Stimulated activated CD4-positive, alpha-beta T cell treated with anti-CD3 and anti-CD28 coated beads, Interleukin-1b, Interleukin-23, amount 100 ng/mL, for 1 hour (primary cell): Measurements from ENCODE around the gene XCR1.
"Not testable (repeated sequence)": the region's sequence is repeated elsewhere in the genome, so short reads cannot be mapped to it uniquely, and the experiment has no call there.

Experiments
- DNase-seq, 2 donors: peaks; one replicate each; pipeline ENCODE4 v3.0.0-alpha.2; 2020; ENCODE audit warnings: low read depth in 2 of 2

XCR1 gene

DNA sequence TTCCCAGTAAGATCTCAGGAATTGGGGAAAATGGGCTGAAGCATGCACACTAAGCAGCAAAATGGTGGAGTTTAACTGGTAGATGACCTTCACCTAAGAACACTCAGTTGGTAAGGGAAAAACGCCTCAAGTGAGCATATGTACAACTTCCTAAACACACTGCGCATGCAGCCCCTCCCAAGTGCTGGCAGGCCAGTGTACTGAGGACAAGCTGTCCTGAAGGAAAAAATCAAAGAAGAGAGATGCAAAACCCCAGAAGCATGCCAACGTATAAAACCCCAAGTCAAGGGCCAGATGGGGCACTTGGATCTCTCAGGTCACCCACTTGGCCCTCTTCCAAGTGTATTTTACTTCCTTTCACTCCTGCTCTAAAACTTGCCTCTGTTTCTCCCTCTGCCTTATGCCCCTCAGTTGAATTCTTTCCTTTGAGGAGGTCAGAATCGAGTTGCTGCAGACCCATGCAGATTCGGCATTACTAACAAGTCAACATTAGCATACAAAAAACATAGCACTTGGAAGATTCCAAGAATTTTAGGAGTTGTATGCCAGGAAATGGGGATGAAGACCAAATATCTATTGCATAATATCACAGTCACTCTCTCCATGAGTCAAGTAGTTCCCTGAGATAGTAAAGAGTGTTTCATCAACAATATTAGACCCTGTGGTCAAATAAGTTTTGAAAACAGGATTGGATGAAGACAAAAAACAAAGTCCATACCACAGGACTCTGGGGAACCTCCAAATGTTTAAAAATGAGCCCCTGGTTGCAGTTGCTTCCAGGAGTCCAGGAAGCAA, 20.8 kb downstream of the XCR1 start:
- DNase-seq, result no peak

DNA sequence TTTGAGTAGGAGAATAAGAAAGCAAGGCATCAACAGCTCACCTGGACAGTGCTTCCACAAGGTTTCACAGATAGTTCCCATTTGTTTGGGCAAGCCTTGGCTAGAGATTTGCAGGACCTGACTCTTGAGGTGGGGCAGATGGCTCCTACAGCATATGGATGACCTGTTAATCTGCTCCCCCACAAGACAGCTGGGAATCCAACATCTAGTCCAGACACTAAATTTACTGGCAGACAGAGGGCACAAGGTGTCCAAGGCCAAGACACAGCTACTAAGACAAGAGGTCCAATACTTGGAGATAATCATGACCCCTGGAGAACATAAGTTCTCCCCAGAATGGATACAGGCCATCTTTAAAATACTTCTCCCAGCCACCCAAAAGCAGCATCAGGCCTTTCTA, 23.6 kb downstream of the XCR1 start:
- not testable (repeated sequence) for DNase-seq

DNA sequence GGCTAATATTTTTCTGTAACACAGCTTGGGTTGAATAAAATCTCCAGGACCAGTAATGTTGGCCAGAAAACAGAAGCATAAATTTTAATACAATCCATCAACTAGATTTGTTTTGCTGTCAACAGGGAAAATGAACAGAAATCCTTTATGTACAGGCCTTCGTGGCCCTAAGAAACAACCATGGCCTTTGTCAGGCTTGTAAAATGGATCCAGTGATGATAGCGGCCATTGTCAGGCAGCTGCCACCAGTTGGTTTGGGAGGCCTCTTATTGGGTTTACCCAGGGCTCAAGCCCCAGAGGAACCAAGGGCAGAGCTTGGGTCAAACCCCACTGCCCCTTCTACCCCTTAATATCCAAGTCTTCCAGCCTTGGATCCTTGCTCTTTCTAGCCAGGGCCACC, 26.1 kb downstream of the XCR1 start:
- no peak for DNase-seq

DNA sequence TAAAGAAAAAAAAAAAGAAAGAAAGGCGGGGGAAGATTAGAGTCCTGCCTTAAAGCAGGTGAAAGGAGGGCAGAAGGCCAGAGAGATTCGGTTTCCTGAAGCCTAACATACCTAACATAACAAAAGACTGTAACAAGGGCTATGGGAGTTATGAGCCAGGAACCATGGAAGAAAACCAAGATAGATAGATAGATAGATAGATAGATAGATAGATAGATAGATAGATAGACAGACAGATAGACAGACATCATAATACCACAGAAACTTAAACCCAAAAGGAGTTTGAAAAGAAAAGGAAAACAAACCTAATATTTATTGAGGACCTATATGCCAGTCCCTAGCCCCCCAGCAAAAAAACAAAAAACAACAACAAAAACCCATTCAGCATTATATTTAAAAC, 29.3 kb downstream of the XCR1 start:
- DNase-seq, result no peak

DNA sequence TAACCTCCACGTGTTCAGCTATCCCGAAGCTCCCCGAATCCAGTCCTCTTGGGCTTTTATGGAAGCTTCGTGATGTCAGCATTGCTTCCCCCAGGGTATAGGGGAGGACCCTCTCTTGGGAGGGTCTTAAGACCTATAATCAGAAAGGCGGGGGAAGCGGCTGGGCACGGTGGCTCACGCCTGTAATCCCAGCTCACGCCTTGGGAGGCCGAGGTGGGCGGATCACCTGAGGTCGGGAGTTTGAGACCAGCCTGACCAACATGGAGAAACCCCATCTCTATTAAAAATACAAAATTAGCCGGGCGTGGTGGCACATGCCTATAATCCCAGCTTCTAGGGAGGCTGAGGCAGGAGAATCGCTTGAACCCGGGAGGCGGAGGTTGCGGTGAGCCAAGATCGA, 29.8 kb downstream of the XCR1 start:
- not testable (repeated sequence) for DNase-seq

DNA sequence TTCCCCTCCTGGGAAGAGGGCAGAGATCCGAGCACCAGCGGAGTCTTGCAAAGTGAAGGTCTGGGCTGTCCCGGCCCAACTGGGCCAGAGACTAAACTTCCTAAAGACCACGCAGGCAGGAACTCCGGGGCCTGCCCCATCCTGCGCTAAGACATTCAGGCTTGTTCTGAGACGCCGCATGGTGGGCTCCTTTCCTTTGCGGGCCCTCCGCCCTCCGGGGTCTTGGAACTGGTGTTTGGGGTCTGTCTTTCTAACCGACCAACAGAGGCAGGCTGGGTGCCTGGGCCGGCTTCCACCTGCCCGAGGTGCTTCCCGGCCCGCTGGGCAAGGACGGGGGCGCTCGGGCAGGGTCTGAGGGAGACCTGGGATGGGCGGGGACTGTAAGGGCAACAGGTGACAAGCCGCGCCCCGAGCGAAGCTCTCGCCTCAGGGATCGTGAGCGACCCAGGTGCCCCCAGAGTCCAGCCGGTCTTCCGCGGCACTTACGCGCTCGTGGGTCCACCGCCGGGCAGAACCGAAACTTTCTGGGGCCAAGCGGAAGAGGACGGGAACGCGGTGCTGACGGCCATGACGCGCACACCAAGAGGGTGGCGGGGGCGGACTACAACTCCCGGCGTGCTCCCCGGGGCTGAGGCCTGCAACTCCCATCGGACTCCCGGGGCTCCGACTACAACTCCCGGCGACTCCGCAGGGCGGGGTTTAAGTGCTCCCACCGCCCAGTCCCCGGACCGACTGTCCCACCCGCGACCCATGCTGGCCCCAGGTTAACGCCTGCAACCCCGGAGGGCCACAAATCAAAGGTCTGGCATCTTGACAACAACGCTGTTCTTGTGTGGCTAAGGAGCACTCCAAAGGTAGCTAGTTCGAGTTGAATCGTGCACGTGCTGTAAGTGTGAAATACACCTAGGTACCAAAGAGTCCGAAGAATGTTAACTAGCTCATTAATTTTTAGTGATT, 31.8 kb downstream of the XCR1 start, which contains the start of gene FYCO1:
Gene FYCO1 (minus strand): TSS at position 589 of the 957 bp plus-strand sequence. CDS start 10,914 bp downstream, outside the sequence.
- peak; percentile 66 to 80 for DNase-seq

DNA sequence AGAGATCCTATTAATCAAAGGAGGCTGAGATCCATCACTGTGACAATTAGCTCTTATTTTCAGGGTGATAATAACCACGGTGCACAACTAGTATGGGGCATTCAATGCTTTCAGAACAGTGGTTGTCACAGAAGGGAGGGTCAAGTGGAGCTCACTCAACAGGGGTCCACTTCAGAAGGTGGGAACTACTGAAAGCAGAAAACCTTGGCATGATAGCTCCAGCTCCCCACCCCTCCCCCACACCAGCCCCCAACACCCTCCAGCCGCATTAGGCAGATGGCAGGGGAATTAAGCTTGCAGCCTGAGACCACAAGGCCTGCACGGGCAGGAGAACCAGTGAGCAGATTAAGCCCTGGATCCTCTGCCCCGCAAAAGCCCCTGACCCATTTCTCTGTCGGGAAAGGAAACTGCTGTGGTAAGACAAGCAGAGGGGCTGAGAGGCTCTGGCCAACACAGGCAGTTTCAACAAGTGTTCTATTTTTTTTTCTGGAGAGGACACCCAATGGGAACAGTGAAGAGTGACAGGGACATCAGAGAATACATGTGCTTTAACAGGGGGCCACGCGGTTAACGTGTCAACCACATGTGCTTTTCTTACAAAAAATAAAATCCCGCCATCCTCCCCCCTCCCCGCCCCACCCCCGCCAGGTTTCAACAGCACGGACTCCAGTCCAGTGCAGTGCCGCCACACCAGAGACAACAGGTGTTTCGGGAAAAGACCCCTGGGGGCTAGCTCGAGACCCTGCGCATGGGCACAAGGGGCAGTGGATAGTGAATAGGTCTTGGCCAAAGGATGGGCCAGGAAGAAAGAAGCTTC, 32.7 kb downstream of the XCR1 start:
- no peak for DNase-seq

DNA sequence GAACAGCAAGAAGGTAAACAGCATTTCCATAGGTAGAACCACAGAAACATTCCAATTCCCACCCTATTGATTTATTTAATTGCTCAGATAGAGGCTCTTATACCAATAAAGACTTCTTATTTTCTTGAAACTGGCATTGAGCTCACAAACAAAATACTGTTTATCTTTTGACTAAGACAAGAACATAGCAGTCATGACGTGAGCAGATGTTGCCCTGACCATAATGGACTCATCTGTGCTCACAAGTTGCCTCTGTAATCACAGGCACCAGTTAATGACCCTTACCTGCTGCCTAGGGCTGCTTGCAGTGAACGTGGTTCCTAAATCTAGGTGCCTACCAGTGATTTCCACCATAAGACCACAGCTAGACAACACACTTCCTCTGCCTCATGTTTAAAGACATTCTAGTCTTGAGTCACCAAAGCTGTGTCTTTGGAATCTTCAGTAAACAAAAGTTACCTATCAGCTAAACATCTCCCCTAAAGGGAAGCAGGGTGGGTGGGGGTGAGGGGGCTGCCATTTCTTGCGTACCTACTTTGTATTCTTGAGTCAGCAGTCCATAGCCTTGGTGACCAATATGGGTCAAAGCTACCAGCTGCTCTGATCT, 33.8 kb downstream of the XCR1 start:
- no peak for DNase-seq

DNA sequence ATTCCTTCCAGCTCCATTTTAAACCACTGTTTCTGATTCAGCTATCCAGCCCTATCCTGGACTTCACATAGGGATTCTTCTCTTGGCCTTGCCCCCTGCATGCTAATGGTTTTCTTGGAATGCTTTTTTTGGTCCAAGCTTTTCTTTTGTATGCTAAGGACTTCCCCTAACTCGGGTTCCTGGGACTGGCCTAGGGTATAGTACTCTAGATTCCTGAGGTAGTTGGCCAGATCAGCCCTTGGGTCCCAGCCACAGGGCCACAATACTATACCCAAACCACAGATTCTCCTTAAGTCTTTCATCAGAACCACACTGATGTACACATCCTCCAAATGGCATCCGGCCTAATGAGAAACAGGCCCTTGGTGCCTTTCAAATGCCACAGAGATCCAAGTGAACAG, 34.5 kb downstream of the XCR1 start:
- DNase-seq, result no peak

DNA sequence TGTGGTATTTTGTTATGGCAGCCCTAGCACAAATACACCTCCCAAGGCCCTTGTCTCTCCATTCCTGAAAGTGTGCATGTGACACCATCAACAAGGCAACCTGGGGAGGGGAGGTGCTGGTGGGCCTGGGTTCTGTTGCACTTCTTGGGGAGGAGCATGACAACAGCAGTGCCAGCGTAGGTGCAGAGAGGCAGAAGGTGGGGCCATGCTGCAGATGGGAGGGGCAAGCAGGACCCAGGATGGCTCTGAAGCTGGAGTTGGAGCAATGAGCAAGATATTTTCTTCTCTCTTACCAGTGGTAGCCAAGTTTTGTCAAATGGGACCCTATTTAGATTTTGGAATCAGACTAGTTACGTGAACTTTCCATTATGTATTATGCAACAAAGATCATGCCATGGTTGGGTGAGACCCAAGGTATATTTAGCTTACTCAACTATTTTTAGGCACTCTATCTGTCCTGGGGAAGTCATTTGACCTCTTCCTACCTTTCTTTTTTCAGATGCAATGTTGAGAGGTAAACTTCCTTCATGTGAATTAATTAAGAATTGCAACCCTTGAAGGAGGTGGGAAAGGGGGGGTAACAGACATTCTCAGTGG, 35.1 kb downstream of the XCR1 start:
- DNase-seq, result no peak

DNA sequence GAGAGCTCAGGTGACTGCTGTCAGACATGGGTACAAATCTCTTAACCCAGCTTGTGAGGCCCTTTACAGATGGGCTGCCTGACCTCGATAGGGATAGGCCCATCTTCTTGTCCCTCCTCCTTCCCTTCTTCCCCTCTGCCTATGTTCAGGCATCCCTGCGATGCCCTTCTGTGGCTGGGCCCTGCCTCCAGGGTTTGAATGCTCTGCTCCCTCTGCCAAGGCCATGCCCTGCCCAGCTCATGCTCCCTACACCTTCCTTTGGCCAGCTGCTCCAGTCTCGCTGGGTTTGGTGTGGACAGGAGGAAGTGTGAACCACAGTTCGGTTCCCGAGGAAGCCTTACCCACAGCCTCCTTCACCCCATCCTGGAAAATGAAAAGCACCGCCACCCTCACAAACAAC, 35.9 kb downstream of the XCR1 start:
- no peak for DNase-seq

DNA sequence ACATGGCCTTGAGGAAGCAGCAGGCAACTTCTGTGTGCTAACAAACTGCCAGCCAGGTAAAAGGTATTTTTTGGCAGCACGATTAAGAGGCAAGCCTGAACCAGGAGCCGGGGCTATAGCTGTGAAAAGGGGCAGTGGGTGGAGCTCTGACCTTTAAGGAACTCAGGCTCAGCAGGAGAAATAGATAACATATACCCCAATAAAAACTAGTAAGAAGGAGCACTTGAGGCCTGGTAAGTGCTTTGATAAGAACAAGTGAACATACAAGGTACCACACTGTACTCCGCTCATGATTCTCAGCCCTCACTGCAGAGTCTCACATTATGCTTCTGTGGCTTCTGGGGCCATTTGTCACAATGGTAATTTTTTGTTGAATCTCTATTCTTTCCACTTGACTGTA, 37.1 kb downstream of the XCR1 start:
- no peak for DNase-seq

DNA sequence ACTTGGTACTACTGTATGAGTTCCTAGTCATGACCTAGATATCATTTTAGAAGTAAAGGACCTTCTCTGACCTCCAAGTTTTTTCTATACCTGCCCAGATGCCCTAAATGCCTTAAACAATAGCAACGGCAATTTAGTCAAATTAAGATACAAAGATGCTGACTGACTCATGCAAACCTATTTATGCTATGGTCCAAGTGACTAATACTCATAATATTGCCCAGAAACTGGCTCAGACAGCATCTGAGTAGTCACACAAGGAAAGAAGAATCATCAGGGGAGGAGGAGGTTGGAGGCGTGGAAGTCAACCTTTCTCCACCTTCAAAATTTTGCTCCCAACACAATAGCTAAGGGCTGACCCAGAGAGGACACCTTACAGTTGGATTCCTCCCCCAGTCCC, 38.5 kb downstream of the XCR1 start:
- no peak for DNase-seq

DNA sequence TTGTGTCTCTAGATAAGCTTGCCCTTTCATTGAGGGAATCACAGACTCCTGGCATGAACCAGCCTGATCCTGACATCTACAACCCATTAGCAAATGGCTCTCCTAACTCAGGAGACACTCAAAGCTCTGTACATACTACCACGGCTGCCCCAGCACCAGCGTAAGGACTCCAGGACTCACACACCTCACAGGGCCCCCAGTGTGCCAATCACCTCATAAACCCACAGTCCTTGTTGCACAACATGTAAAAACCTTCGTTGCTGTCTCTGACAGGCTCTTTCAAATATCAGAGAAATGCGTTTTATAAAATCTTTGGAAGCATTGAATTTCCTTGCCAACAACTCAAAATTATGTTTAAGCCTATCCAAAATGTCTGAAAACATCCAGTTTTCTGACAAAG, 38.9 kb downstream of the XCR1 start:
- no peak for DNase-seq

DNA sequence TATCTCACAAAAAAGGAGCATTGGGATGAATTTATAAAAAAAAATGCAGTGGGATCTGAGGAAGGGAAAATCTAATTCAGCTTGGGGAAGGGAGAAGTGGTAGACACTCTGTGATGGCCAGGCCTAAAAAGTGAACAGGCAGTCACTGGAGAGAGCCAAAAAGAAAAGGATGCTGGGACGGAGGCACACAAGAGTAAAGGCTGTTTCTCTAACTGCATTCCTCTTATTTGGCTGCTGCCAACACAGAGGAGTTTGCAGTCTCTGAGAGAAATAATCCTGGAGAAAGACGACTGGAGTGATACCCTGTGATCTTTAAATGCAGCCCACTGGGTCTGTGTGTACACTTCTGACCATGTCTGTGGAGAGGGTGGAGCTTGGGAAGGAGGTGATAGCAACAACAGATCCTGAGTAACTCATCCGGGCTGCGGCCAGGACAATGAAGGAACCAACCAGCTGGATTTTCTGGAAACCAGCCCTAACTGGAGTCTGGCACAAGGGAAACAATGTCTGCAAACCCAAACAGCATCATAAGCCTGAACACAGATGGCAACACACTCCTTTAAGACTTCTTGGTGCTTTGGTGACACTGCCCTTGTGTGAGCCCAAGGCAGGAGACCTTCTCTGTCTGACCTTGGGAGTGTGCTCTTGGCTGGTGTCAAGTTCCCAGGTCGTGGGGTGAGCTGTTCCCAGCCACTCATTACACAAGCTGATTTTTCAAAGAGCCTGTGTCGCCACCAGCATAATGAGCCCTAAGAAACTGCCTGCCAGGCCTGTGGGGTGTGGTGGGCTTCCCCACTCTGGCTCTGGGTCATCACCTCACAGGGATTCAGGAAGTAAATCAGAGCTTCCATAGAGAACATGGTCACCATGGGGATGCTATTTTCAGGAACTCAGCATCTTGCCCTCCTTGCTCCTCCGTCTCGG, 39.7 kb downstream of the XCR1 start:
- no peak for DNase-seq

DNA sequence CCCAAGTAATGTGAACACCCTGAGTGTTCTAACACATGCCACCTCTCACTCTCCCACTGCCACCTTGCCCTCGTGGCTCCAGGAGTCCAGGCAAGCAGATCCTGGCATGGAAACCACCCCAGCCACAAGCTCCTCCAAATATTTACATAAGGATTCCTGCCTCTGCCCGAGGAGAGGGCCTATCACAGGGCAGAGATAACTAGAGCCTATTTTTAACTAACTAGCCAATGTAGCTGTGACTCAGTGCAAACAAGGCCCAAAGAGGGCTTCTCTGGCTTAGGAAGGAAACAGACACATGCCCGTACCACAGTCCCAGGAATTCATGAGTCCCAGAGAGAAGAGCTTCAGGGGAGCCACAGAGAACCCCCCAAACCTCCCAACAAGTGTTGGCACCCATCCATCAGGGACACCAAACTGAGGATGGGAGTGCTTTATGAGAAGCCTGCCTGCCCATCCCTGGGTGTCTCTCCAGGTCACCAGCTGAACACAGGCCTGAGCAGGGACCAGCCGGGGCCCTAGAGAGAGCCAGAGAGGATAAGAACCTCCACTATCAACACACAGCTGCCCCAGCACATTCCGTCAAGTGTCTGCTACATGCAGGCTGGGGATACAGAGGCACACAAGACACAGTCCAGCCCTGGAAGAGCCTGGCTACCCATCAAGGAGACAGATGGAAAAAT, 40.8 kb downstream of the XCR1 start:
- no peak for DNase-seq

DNA sequence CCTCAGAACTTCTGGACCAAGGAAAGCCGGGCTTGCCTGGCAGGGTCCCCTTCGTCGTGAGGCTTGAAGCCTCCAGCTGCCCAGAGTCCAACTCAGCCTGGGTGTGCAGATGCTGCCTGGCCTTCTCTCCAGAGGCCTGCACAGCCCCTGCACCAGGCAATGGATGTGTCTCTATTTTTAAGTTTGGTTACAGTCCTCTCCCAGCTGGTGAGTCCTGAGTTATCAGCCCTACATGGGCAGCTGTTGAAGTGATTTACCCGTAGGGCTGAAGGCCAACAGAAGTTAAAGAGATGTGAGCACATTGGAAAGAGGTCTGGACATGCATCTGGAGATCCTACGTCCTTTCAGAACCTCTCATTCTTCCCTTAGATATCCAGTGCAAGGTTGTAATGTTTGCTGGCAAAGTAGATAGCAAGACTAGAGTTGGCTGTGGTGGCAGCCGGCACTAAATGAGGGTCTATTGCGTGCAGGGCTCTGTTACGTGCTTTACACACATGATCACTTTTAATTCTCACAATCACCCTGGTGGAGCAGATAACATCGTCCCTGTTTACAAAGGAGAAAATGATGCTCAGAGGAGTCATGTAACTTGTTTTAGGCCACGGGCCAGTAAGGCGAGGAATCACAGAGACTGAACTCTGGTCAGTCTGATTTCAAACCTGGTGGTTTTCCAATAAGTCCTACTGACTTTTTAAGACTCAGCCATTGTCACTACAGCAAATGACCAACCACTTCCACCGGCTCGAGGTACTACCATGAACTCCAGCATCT, 41.6 kb downstream of the XCR1 start:
- no peak for DNase-seq
